K562 (cell line): ENCODE data around the gene SPATA21. TPM values are rescaled to one million over a fixed set of nuclear protein-coding genes. Genes with fewer than 3 reads are reported as not detected.

Experiments
- FOXJ3 ChIP-seq: sonication (generic); formaldehyde crosslinking; IDR thresholded peaks from 2 replicates; pipeline ENCODE4 v1.4.0; 2020; ENCODE audit warnings: mild to moderate bottlenecking, missing genetic modification reagents
- GABPB2 ChIP-seq: fragments of 250-450 bp; sonication (Bioruptor Pico); conservative IDR thresholded peaks from 2 replicates; pipeline ENCODE4 v1.5.1; 2021; ENCODE audit warnings: mild to moderate bottlenecking
- JUND ChIP-seq, 2 experiments: IDR thresholded peaks; 2 replicates in 1 of 2; 3 replicates in 1 of 2; pipeline ENCODE4 v1.6.1; 2011; ENCODE audit warnings: borderline replicate concordance in 2 of 2, low read depth in 2 of 2, low read length in 2 of 2, improper control_type of control experiment in 1 of 2, missing biosample characterization in 1 of 2, missing genetic modification characterization in 1 of 2, missing genetic modification reagents in 1 of 2
- ZNF584 ChIP-seq: fragments of 200-800 bp; sonication (Bioruptor generic); IDR thresholded peaks from 2 replicates; pipeline ENCODE4 v1.6.1; 2016; ENCODE audit warnings: low read depth, mild to moderate bottlenecking, missing genetic modification characterization, missing compliant biosample characterization
- polyA plus RNA-seq, 8 experiments: library from polyadenylated mRNA; depleted of rRNA in 4 of 8; stranded (reverse) in 5 of 8; unstranded in 3 of 8; fragments of >200 nt; fragmentation: Nextera tagmentation in 2 of 8; fragmentation: Illumina TruSeq in 1 of 8; extraction: Ambion mirVana in 2 of 8; extraction: Trizol in 1 of 8; gene quantifications; 2 replicates each; pipeline versions ENCODE4 v1.2.1 to v1.2.3, GENCODE V29; 2011 to 2014; ENCODE audit warnings: inconsistent platforms in 1 of 8, missing spikeins in 1 of 8
- total RNA-seq, 7 experiments: library from RNA; depleted of rRNA in 6 of 7; stranded (reverse); fragments of >200 nt in 6 of 7; fragmentation: Illumina TruSeq in 2 of 7; extraction: Trizol in 2 of 7; gene quantifications; 2 replicates each; pipeline versions ENCODE4 v1.2.1 to v1.2.3, GENCODE V29; 2011 to 2021; ENCODE audit warnings: low replicate concordance in 1 of 7
- TF ChIP-seq, protein P1 (sequence below): fragments of 200-600 bp; sonication (generic); IDR thresholded peaks from one replicate; pipeline ENCODE4 v1.6.1; 2012; ENCODE audit warnings: mild to moderate bottlenecking, low read depth, low read length, inconsistent platforms

The SPATA21 gene
- total and polyA plus RNA-seq, 9 of the 15 experiments (the other 6 are each of a cell fraction or from before 2014, with no cell fraction given), result 0.10 to 0.36 (median 0.13) TPM; not detected in 3

DNA sequence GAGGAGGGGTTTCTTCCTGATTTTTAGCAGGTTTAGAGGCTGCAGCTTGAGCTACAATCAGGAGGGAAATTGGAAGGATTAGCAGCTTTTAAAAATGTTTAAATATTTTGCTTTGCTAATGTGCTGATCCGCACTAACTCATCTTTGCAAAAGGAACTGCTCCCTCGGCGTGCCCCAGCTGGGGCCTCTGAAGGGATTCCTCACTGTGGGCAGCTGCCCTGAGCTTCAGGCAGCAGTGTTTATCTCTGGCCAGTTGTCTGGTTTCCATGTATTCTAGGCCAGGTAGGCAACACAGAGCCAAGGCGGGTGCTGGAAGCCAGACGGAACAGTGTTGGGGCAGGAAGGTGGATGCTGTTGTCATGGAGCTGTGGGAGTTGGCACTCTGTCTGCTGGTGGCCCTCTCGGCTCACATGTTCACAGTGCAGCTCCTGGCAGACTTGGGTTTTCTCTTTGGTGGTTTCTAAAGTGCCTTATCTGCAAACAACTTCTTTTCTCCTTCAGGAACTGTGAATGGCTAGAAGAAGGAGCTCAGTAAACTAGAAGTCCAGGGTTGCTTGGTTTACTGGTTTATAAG lies 22.2 kb upstream of the SPATA21 start (continued):
- TF ChIP-seq, protein P1, sequence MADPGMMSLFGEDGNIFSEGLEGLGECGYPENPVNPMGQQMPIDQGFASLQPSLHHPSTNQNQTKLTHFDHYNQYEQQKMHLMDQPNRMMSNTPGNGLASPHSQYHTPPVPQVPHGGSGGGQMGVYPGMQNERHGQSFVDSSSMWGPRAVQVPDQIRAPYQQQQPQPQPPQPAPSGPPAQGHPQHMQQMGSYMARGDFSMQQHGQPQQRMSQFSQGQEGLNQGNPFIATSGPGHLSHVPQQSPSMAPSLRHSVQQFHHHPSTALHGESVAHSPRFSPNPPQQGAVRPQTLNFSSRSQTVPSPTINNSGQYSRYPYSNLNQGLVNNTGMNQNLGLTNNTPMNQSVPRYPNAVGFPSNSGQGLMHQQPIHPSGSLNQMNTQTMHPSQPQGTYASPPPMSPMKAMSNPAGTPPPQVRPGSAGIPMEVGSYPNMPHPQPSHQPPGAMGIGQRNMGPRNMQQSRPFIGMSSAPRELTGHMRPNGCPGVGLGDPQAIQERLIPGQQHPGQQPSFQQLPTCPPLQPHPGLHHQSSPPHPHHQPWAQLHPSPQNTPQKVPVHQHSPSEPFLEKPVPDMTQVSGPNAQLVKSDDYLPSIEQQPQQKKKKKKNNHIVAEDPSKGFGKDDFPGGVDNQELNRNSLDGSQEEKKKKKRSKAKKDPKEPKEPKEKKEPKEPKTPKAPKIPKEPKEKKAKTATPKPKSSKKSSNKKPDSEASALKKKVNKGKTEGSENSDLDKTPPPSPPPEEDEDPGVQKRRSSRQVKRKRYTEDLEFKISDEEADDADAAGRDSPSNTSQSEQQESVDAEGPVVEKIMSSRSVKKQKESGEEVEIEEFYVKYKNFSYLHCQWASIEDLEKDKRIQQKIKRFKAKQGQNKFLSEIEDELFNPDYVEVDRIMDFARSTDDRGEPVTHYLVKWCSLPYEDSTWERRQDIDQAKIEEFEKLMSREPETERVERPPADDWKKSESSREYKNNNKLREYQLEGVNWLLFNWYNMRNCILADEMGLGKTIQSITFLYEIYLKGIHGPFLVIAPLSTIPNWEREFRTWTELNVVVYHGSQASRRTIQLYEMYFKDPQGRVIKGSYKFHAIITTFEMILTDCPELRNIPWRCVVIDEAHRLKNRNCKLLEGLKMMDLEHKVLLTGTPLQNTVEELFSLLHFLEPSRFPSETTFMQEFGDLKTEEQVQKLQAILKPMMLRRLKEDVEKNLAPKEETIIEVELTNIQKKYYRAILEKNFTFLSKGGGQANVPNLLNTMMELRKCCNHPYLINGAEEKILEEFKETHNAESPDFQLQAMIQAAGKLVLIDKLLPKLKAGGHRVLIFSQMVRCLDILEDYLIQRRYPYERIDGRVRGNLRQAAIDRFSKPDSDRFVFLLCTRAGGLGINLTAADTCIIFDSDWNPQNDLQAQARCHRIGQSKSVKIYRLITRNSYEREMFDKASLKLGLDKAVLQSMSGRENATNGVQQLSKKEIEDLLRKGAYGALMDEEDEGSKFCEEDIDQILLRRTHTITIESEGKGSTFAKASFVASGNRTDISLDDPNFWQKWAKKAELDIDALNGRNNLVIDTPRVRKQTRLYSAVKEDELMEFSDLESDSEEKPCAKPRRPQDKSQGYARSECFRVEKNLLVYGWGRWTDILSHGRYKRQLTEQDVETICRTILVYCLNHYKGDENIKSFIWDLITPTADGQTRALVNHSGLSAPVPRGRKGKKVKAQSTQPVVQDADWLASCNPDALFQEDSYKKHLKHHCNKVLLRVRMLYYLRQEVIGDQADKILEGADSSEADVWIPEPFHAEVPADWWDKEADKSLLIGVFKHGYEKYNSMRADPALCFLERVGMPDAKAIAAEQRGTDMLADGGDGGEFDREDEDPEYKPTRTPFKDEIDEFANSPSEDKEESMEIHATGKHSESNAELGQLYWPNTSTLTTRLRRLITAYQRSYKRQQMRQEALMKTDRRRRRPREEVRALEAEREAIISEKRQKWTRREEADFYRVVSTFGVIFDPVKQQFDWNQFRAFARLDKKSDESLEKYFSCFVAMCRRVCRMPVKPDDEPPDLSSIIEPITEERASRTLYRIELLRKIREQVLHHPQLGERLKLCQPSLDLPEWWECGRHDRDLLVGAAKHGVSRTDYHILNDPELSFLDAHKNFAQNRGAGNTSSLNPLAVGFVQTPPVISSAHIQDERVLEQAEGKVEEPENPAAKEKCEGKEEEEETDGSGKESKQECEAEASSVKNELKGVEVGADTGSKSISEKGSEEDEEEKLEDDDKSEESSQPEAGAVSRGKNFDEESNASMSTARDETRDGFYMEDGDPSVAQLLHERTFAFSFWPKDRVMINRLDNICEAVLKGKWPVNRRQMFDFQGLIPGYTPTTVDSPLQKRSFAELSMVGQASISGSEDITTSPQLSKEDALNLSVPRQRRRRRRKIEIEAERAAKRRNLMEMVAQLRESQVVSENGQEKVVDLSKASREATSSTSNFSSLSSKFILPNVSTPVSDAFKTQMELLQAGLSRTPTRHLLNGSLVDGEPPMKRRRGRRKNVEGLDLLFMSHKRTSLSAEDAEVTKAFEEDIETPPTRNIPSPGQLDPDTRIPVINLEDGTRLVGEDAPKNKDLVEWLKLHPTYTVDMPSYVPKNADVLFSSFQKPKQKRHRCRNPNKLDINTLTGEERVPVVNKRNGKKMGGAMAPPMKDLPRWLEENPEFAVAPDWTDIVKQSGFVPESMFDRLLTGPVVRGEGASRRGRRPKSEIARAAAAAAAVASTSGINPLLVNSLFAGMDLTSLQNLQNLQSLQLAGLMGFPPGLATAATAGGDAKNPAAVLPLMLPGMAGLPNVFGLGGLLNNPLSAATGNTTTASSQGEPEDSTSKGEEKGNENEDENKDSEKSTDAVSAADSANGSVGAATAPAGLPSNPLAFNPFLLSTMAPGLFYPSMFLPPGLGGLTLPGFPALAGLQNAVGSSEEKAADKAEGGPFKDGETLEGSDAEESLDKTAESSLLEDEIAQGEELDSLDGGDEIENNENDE, result no peak
- TF ChIP-seq GABPB2, result no peak
- no peak for TF ChIP-seq ZNF584 (CRISPR knock-in tag)
- no peak for TF ChIP-seq JUND (IDR thresholded peaks at IDR 0.05; ENCODE audit: borderline replicate concordance, low read depth, low read length)
- no peak for TF ChIP-seq JUND (tag; IDR thresholded peaks at IDR 0.05; ENCODE audit: borderline replicate concordance, low read depth, low read length)
- no peak for TF ChIP-seq FOXJ3 (CRISPR knock-in tag)
